SK-N-DZ (cell line): ENCODE data around the gene SRPX2.

Source experiments
- DNase-seq: peaks from one replicate; pipeline ENCODE4 v3.0.0-alpha.2; 2015; ENCODE audit warnings: low spot score

SRPX2 gene

DNA sequence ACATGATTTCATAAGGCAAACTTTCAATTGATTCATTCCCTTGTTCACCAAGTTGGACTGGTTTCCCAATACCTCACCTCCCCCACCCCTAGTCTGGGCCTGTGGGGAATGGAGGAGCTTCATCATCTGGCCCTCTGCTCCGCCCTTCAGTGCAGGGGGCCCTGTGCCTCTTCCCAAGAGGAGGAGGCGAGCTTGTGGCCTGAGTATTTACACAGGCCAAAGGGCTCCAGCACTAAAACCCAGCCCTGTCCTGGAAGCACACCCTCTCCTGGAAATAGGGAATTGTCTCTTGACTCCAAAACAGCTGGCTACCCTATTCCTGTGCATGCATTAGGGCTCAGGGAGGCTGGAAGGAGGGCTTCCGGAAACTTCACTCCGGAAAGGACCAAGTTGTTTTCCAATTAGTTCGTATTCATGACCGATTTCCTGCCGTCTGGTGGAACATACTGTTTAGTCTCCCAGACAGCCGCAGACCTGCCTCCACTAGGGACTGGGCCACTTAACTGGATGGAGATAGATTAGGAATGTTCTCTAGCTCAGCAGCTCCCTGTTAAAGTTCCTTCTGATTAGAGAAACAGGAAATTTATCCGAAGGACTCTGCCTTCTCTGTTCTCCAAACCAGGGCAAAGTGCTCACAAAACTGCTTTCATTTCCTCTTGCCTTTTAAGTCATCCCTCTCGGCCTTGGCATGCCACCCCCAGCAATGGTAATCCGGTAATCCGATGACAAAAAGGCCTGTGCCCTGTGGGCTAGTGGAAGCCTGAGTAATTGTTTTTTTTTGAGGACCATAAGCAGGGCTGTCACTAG, 5.8 kb downstream of the SRPX2 start:
- DNase-seq = no peak

DNA sequence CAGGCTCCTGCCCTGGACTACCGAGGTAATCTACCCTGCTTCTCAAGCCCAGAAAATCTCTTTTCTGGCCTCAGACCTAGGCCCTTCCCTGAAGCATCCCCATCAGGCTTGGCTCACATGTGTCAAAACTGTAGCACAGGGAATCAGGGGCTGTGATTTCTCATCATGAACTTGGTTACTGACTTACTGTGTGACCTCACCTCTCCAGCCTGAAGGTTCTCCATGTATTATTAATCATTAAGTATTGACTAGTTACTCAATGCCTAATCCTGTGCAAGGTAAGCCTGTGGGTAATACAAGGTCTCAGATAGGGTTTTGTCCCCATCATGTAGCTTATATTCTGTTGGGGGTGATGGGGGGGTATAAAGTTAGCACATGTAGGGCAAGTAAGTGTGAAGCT, 6.8 kb downstream of the SRPX2 start:
- no peak for DNase-seq

DNA sequence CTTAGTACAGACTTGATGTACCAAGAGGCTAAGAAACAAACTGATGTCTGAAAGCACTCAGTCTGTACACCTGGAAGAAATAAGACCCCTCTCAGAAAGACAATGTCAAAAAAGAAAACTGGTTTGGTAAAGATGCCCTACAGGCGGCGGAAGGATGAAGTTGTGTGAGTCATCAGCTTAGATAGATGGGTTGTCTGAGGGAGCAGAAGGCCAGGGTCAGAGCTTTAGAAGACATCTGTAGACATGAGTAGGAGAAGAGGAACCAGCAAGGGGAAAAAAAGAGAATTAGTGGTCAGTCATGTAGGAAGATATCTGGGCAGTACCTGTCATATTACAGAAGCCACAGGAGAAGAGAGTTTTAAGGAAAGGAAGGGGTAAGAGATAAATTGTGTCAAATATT, 8.3 kb downstream of the SRPX2 start:
- no peak for DNase-seq

GRCh38 chrX:100654261-100654660, 10.3 kb downstream of the SRPX2 start:
- peak; percentile 31 for DNase-seq

DNA sequence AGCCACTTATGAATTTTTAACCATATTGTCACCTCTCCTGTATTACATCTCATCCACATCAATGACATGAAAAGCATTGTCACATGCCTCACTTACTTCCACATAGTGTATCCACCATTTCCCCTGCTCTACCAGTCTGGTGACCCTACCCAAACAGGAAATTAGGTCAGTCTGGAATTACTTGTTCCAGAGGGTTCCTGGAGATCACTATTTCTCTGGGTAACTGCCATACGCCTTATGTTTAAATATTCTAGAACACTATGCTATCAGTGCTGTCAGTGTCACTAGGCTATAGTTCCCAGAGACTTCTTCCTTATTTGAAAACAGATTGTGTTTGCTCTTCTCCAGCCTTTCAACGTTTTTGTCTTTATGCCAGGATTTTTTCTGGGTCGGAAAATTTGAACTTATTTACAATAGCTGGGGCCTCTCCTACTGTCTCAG, 15.0 kb downstream of the SRPX2 start:
- no peak for DNase-seq

GRCh38 chrX:100659431-100660137, 15.6 kb downstream of the SRPX2 start:
- DNase-seq = no peak

DNA sequence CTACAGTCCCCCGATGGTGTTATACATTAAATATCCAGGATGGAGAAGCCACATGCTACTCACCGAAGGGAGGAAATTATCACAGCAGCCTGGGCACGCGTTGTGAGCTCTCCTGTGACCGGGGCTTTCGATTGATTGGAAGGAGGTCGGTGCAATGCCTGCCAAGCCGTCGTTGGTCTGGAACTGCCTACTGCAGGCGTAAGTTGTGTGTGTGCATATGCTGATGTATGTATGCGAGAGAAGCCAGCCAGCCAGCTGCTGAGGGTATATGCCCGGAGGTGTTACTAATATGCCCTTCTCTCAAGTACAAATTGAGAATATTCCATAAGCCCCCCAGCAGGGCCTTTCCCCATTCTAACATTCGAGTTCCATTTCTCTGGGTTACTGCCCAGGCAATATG, 18.2 kb downstream of the SRPX2 start:
- DNase-seq = no peak

DNA sequence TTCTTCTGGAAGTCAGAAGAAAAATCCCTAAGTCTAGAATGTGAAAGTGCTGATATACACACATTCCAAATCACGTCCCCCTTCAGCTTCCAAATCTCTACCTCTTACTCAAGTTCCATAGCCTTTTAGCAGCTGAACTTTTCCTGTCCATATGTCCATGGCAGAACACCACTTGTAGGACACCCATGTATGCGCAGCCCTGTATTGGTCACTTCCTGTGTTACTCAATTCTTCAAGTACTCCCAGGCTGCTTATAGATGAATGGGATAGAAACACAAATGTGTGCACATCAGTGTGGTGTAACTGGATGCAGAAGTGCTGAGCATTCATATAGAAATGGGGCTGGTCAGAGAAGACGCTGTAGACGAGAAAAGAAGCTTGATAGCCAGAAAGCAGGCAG, 18.8 kb downstream of the SRPX2 start:
- no peak for DNase-seq

- DNase-seq = no peak
These were observed 19.6 kb downstream of the SRPX2 start for GRCh38 chrX:100663642-100664041.

- DNase-seq = no peak
These were observed 29.0 kb downstream of the SRPX2 start for GRCh38 chrX:100672966-100673365.

DNA sequence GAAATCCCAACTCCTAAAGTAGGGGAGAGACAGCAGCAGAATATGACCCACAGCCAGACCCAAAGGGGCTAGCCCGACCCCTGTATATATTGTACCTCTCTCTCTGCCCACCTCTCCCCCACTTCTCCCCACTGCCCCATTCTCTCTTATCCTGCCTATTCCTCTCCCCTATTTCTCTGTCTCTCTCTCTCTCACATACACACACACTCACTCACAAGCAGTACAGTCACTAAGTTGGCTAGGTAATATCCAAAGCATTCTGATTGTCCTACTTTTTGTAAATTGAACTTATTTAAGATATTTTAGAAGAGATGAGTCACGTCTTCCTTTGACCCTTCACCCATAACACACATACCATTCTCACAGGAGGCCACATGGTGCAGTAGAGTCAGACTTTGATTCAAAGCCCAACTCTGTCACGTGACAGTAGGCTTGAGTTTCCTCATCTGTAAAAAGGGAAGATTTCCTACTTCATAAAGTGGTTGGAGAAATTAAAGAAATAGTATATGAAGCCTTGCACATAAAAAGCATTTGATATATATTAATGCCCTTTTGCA, 29.5 kb downstream of the SRPX2 start:
- no peak for DNase-seq

DNA sequence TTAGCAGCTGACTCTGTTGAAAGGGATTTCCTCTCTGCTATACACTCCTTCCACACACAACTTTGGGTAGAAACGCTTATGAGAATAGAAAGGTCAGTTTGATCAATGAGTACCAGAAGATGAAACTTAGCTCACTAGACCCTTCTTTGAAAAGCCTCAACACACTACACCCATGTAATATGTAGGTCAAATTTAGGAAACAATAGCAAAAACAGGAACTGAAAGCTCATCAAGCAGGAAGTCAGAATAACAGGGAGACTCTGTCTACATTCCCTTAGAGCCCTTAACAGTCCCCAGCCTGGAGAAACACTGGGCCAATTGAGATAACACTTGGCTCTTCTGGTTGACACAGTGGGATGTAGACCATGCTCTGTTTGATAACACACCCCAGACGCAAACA, 30.7 kb downstream of the SRPX2 start:
- DNase-seq = no peak

GRCh38 chrX:100677611-100678181, 33.7 kb downstream of the SRPX2 start:
- no peak for DNase-seq

DNA sequence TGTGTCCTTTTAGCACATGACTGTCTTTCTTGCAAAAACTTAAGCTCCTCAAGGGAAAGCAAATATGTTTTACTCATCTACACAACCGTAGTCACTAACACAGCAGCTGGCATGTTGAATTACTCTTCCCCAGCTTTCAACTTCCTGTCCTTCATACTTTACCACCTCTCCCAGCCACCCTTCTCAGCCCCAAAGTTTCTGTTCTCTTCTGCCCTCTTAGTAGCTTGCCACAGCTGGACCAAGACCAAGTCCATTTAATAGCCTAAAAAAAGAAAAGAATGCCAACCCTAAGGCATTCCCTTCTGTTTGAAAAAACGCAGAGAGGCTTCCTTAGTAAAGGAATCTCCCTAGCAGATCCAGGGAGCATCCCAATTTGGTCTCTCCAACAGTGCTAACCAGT, 36.8 kb downstream of the SRPX2 start:
- no peak for DNase-seq

DNA sequence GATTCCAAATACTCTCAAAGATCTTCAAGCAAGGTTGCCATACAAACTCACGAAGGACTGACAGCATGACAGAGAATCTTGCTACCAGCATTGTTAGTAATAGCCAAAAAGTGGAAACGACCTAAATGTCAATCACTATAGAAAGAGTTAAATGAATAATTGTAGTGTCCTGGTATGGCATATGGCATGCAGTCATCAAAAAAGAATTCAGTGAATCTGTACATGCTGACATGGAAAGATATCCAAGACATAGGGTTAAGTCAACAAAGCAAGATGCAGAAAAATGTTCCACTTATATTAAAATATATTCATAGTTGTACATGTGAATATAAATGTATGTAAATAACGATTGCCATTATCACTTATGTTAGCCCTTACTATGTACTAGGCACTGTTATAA, 37.6 kb downstream of the SRPX2 start:
- DNase-seq = no peak

GRCh38 chrX:100682939-100683338, 38.9 kb downstream of the SRPX2 start:
- DNase-seq = no peak

GRCh38 chrX:100685284-100685996, 41.4 kb downstream of the SRPX2 start:
- peak; percentile 76 for DNase-seq

DNA sequence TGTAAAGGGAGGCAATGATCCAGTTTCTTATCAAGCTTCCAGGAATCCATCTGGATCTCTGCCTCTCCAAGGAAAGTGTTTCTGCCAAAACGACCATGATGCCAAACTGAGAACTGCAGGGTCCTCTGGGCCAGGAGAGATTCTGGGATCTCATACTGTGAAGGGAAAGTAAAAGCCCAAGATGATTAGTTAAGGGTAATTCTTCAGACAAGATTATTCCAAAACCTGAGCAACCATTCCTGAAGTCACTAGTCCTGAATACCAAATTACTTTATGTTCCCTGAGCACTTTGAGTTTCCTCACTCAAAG, 42.0 kb downstream of the SRPX2 start:
- DNase-seq = no peak

- no peak for DNase-seq
These were observed 43.1 kb downstream of the SRPX2 start for GRCh38 chrX:100687128-100687527.

DNA sequence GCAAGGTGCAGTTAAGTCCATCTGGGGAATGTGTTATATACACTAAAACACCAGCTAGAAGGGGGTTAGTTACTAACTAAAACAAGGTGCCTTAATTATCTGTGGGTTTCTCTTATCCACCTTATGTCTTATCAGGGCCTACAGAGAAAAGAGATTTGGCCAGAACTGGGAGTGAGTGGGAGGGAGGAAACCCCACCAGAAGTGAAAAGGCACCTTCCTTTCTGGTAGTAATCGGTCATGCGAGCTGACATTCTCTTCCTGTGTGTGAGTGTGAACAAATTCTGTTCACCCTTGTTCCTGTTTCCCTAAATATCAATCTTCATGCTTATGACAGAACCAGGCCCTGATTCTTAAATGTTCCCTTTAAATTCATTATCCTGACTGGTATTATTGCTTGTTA, 43.5 kb downstream of the SRPX2 start:
- DNase-seq = no peak

GRCh38 chrX:100695302-100695701, 51.3 kb downstream of the SRPX2 start:
- DNase-seq = peak; percentile 81

- no peak for DNase-seq
These were observed 52.0 kb downstream of the SRPX2 start for GRCh38 chrX:100695991-100696390.
